GM23338 (cell line): Measurements from ENCODE around the gene SMOC1.

Experiments used
- CTCF ChIP-seq, 2 experiments: fragments of 200-600 bp in 1 of 2; sonication (generic) in 1 of 2; conservative IDR thresholded peaks; 2 replicates each; pipeline versions ENCODE4 v1.5.1 to v1.6.1; 2016 to 2017; ENCODE audit warnings: antibody characterized with exemption in 2 of 2, low read depth in 2 of 2, mild to moderate bottlenecking in 2 of 2, moderate library complexity in 1 of 2
- EZH2 ChIP-seq: fragments of 200-600 bp; sonication (generic); IDR thresholded peaks from one replicate; pipeline ENCODE4 v1.8.0; 2017; ENCODE audit warnings: antibody characterized with exemption, mild to moderate bottlenecking, low read depth; ENCODE audit not compliant: unreplicated experiment
- EZH2phosphoT487 ChIP-seq: fragments of 200-600 bp; sonication (generic); IDR thresholded peaks from one replicate; pipeline ENCODE4 v1.8.1; 2018; ENCODE audit warnings: antibody characterized with exemption; ENCODE audit not compliant: unreplicated experiment
- POLR2AphosphoS5 ChIP-seq: IDR thresholded peaks from 2 replicates; pipeline ENCODE4 v1.6.1; 2016; ENCODE audit warnings: antibody characterized with exemption, low read depth
- REST ChIP-seq: IDR thresholded peaks from one replicate; pipeline ENCODE4 v1.6.1; 2018; ENCODE audit warnings: antibody characterized with exemption; ENCODE audit not compliant: unreplicated experiment
- STAT1 ChIP-seq: IDR thresholded peaks from one replicate; pipeline ENCODE4 v1.6.1; 2016; ENCODE audit warnings: antibody characterized with exemption; ENCODE audit not compliant: unreplicated experiment

GRCh38 chr14:70067810-70068209, 188.6 kb downstream of the SMOC1 start:
- TF ChIP-seq CTCF (conservative IDR thresholded peaks at IDR 0.05; ENCODE audit: low read depth in 2 of 2) = no peak
- no peak for TF ChIP-seq POLR2AphosphoS5
- no peak for TF ChIP-seq EZH2phosphoT487
- no peak for TF ChIP-seq STAT1
- TF ChIP-seq EZH2 = no peak
- no peak for TF ChIP-seq REST
